Smooth muscle cell (in vitro differentiated cells): ENCODE data around the gene SLC39A11. TPM values are rescaled to one million over a fixed set of nuclear protein-coding genes. Genes with fewer than 3 reads are reported as not detected.

Source experiments
- DNase-seq: peaks from one replicate; lab custom pipeline; 2025; ENCODE audit not compliant: unreplicated experiment; lab: John Stamatoyannopoulos, UW
- H2AFZ ChIP-seq: fragments of 200-600 bp; sonication (generic); 2 replicates; pipeline ENCODE4 v1.6.0; 2016; ENCODE audit warnings: antibody characterized with exemption, low read depth, mild to moderate bottlenecking
- H3F3A ChIP-seq: fragments of 200-600 bp; sonication (generic); 2 replicates; pipeline ENCODE4 v1.6.0; 2017; ENCODE audit warnings: antibody characterized with exemption, low read depth
- H3K27ac ChIP-seq: fragments of 200-600 bp; sonication (generic); 2 replicates; pipeline ENCODE4 v1.5.1; 2016; ENCODE audit warnings: low read depth, mild to moderate bottlenecking
- H3K27me3 ChIP-seq: fragments of 200-600 bp; sonication (generic); 2 replicates; pipeline ENCODE4 v1.6.1; 2016; ENCODE audit warnings: low read depth, mild to moderate bottlenecking
- H3K36me3 ChIP-seq: fragments of 200-600 bp; sonication (generic); 2 replicates; pipeline ENCODE4 v1.5.1; 2016; ENCODE audit warnings: low read depth
- H3K4me1 ChIP-seq: fragments of 200-600 bp; sonication (generic); 2 replicates; pipeline ENCODE4 v1.5.1; 2016; ENCODE audit warnings: low read depth
- H3K4me2 ChIP-seq: fragments of 200-600 bp; sonication (generic); 2 replicates; pipeline ENCODE4 v1.6.0; 2016; ENCODE audit warnings: mild to moderate bottlenecking
- H3K4me3 ChIP-seq: fragments of 200-600 bp; sonication (generic); 2 replicates; pipeline ENCODE4 v1.5.1; 2016; ENCODE audit warnings: mild to moderate bottlenecking
- H3K79me2 ChIP-seq: fragments of 200-600 bp; sonication (generic); 2 replicates; pipeline ENCODE4 v1.6.0; 2016; ENCODE audit warnings: low read depth, mild to moderate bottlenecking
- H3K9ac ChIP-seq: fragments of 200-600 bp; sonication (generic); 2 replicates; pipeline ENCODE4 v1.6.0; 2016; ENCODE audit warnings: low read depth
- H3K9me3 ChIP-seq: fragments of 200-600 bp; sonication (generic); replicated peaks from 2 replicates; pipeline ENCODE4 v1.5.1; 2016; ENCODE audit warnings: low read depth
- H4K20me1 ChIP-seq: fragments of 200-600 bp; sonication (generic); 2 replicates; pipeline ENCODE4 v1.6.0; 2016; ENCODE audit warnings: low read depth
- CTCF ChIP-seq: fragments of 200-600 bp; sonication (generic); IDR thresholded peaks from 2 replicates; pipeline ENCODE4 v1.5.1; 2017; ENCODE audit warnings: borderline replicate concordance, mild to moderate bottlenecking, antibody characterized with exemption; ENCODE audit not compliant: insufficient read depth, poor library complexity, severe bottlenecking
- WGBS: methylation state at CpG from one replicate; pipeline ENCODE4 v1.1.7; 2016; ENCODE audit warnings: low lambda C conversion rate; 5-methylcytosine and 5-hydroxymethylcytosine counted together
- polyA plus RNA-seq: library from polyadenylated mRNA; unstranded; fragments of >200 nt; fragmentation: Nextera tagmentation; extraction: Ambion mirVana; gene quantifications from 2 replicates; pipeline ENCODE4 v1.2.1, GENCODE V29; 2016
- total RNA-seq: library from RNA; depleted of rRNA; stranded (reverse); fragments of >200 nt; gene quantifications from 2 replicates; pipeline ENCODE4 v1.2.3, GENCODE V29; 2014

SLC39A11 gene
- total and polyA plus RNA-seq, 2 experiments from 2014 or later = 9.2 to 36.7 TPM

- Histone ChIP-seq H3K27me3 (no peaks in the 10 kb centered on the region), H3K4me1 (peaks cover 5% of the 10 kb centered on the region), H3K9ac (no peak overlapping the region), H4K20me1 (peaks cover 6% of the 10 kb centered on the region), H3F3A (no peaks in the 10 kb centered on the region), H3K4me2 (no peak overlapping the region), H3K36me3 (no peaks in the 10 kb centered on the region), H3K27ac (no peak overlapping the region), H2AFZ (no peak overlapping the region), H3K79me2 (no peaks in the 10 kb centered on the region), H3K9me3 (no peaks in the 10 kb centered on the region), H3K4me3 (no peak overlapping the region)
- TF ChIP-seq CTCF = no peak
- no peak for DNase-seq
- WGBS = 90% methylated on average over 8 of the region's 8 CpGs
Measured at GRCh38 chr17:72950242-72950931, 142.1 kb downstream of the SLC39A11 start.

- Histone ChIP-seq H3F3A (no peaks in the 10 kb centered on the region), H4K20me1 (peaks cover 1% of the 10 kb centered on the region), H3K9ac (no peak overlapping the region), H3K4me1 (peaks cover 5% of the 10 kb centered on the region), H3K4me3 (no peak overlapping the region), H3K27me3 (no peaks in the 10 kb centered on the region), H3K36me3 (no peaks in the 10 kb centered on the region), H3K4me2 (no peak overlapping the region), H3K27ac (no peak overlapping the region), H3K79me2 (no peaks in the 10 kb centered on the region), H2AFZ (no peak overlapping the region), H3K9me3 (no peaks in the 10 kb centered on the region)
- DNase-seq = no peak
- no peak for TF ChIP-seq CTCF
- 98% methylated on average over 23 of the region's 23 CpGs for WGBS
Measured at GRCh38 chr17:72948115-72948514, 144.4 kb downstream of the SLC39A11 start.

- H3K79me2 ChIP-seq = no peaks in the 10 kb centered on the region
- H3K4me3 ChIP-seq = no peak overlapping the region
- no peaks in the 10 kb centered on the region for H3F3A ChIP-seq
- WGBS = 92% methylated on average over 10 of the region's 10 CpGs
- H3K9ac ChIP-seq = no peak overlapping the region
- H3K9me3 ChIP-seq = no peaks in the 10 kb centered on the region
- no peak overlapping the region for H3K4me2 ChIP-seq
- H3K27ac ChIP-seq = no peak overlapping the region
- TF ChIP-seq CTCF = no peak
- no peak overlapping the region for H2AFZ ChIP-seq
- DNase-seq = no peak
- no peaks in the 10 kb centered on the region for H3K36me3 ChIP-seq
- H3K27me3 ChIP-seq = no peaks in the 10 kb centered on the region
- H3K4me1 ChIP-seq = peaks cover 5% of the 10 kb centered on the region
- no peaks in the 10 kb centered on the region for H4K20me1 ChIP-seq
Measured at GRCh38 chr17:72947475-72947874, 145.0 kb downstream of the SLC39A11 start.

GRCh38 chr17:72946696-72947095, 145.8 kb downstream of the SLC39A11 start:
- Histone ChIP-seq H3K27ac (no peak overlapping the region), H3K79me2 (no peaks in the 10 kb centered on the region), H3K27me3 (no peaks in the 10 kb centered on the region), H3K9ac (no peak overlapping the region), H3F3A (no peaks in the 10 kb centered on the region), H3K4me2 (no peak overlapping the region), H4K20me1 (no peaks in the 10 kb centered on the region), H3K36me3 (no peaks in the 10 kb centered on the region), H3K4me3 (no peak overlapping the region), H2AFZ (no peak overlapping the region), H3K9me3 (no peaks in the 10 kb centered on the region), H3K4me1 (peaks cover 5% of the 10 kb centered on the region)
- TF ChIP-seq CTCF = no peak
- WGBS = 85% methylated on average over 5 of the region's 5 CpGs
- DNase-seq = no peak
